ENCODE results near the gene WDR17.

DNA sequence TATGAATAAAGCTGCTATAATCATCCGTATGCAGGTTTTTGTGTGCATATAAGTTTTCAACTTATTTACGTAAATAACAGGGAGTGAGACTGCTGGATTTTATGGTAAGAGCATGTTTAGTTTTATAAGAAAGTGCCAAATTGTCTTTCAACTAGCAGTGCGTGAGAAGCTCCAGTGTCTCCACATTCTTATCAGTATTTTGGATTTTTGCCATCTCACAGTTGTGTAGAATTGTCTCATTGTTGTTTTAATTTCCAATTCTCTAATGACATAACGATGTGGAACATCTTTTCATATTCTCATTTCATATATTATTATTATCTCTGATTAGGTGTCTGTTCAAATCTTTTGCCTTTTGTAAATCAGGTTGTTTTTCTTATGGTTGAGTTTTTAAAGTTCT, 49.0 kb upstream of the WDR17 start:
- no peak for TF ChIP-seq GATA3 (IDR thresholded peaks at IDR 0.05; ENCODE audit: low read depth, low read length)
- TF ChIP-seq GATA2 (IDR thresholded peaks at IDR 0.05; ENCODE audit: low read depth, low read length), result no peak
